Transverse colon (tissue), 4 donors: ENCODE data around the gene NDST4.

Experiments used
- CTCF ChIP-seq, 5 experiments: fragments of 200-600 bp in 3 of 5; fragments of 450-650 bp in 2 of 5; sonication (generic) in 3 of 5; IDR thresholded peaks; 1 replicate in 2 of 5; 2 replicates in 3 of 5; pipeline ENCODE4 v1.5.1; 2016 to 2017; ENCODE audit warnings: antibody characterized with exemption in 5 of 5, inconsistent platforms in 3 of 5, mild to moderate bottlenecking in 2 of 5, moderate library complexity in 1 of 5
- POLR2AphosphoS5 ChIP-seq, 3 donors: sonication (generic); formaldehyde crosslinking; IDR thresholded peaks; one replicate each; pipeline ENCODE4 v1.6.1; 2016; ENCODE audit warnings: antibody characterized with exemption in 3 of 3

GRCh38 chr4:114922592-114922933, 190.9 kb downstream of the NDST4 start:
- no peak for TF ChIP-seq CTCF (IDR thresholded peaks at IDR 0.05)
- no peak for TF ChIP-seq POLR2AphosphoS5 (IDR thresholded peaks at IDR 0.05)
